Activated CD4-positive, alpha-beta T cell treated with anti-CD3 and anti-CD28 coated beads for 24 hours (primary cell): ENCODE results near the gene SUOX.
"Not testable (repeated sequence)": the region's sequence is repeated elsewhere in the genome, so short reads cannot be mapped to it uniquely, and the experiment has no call there.

ENCODE experiments used
- DNase-seq, 2 donors: peaks; one replicate each; pipeline ENCODE4 v3.0.0-alpha.2; 2020; ENCODE audit warnings: low read depth in 2 of 2

SUOX gene

DNA sequence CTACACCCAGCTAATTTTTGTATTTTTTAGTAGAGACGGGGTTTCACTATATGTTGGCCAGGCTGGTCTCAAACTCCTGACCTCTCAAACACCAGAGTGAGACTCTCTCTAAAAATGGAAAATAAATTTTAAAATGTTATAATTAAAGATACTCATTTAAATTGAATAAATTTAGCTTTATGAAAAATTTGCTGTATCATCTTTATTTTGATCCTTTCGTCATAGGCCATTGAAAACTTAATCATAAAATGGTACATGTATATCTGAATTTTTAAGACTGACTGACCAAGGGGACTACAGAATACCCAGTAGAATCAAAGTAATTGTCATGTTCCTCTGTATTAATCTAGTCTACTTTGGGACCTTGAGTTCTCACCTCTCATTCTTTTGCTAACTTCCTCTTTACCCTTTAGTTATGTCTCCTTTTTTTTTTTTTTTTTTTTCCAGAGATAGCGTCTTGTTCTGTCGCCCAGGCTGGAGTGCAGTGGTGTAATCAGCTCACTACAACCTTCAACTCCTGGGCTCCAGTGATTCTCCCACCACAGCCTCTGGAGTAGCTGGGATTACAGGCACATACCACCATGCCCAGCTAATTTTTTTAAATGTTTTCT is 13.7 kb upstream of the SUOX start:
- no peak for DNase-seq

- DNase-seq, result no peak
Measured at GRCh38 chr12:55984861-55985260, 12.2 kb upstream of the SUOX start.

- DNase-seq, result no peak
Measured at GRCh38 chr12:55985341-55985740, 11.7 kb upstream of the SUOX start.

GRCh38 chr12:55985976-55986375 is 11.1 kb upstream of the SUOX start:
- not testable (repeated sequence) for DNase-seq

DNA sequence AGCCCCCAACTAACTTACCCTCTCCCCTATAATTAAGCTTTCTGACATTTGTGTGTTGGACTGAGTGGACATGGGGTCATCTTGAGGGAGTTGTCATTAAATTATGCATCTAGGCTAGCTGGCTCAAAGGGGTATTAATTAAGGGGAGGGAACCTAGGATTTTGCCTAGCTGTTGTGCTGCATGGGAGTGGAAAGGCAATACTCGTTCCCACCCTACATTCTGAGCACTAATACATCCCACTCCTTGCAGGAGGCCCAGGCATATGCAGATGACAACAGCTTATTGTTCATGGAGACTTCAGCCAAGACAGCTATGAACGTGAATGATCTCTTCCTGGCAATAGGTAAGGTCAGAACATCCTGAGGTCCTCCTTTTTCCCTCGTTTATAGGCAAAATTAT is 6.0 kb upstream of the SUOX start:
- no peak for DNase-seq

- no peak for DNase-seq
Measured at GRCh38 chr12:55993230-55993853, 3.7 kb upstream of the SUOX start.

GRCh38 chr12:55995366-55995765 is 1.7 kb upstream of the SUOX start:
- no peak for DNase-seq

- peak; percentile 38 to 51 for DNase-seq
Measured at GRCh38 chr12:55996201-55996714, 818 bp upstream of the SUOX start.

GRCh38 chr12:55997535-55997859 is 421 bp downstream of the SUOX start:
- DNase-seq, result no peak

- DNase-seq, result not testable (repeated sequence)
Measured at GRCh38 chr12:55999522-55999921, 2.4 kb downstream of the SUOX start.

DNA sequence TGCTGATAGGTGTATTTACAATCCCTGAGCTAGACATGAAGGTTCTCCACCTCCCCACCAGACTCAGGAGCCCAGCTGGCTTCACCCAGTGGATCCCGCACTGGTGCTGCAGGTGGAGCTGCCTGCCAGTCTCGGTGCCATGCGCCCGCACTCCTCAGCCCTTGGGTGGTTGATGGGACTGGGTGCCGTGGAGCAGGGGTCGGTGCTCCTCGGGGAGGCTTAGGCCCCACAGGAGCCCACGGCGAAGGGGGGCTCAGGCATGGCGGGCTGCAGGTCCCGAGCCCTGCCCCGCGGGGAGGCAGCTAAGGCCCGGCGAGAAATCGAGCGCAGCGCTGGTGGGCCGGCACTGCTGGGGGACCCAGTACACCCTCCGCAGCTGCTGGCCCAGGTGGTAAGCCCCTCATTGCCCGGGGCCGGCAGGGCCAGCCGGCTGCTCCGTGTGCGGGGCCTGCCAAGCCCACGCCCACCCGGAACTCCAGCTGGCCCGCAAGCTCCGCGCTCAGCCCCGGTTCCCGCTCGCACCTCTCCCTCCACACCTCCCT is 3.0 kb downstream of the SUOX start:
- DNase-seq, result not testable (repeated sequence)

- DNase-seq, result no peak
Measured at GRCh38 chr12:56001487-56002100, 4.5 kb downstream of the SUOX start.

DNA sequence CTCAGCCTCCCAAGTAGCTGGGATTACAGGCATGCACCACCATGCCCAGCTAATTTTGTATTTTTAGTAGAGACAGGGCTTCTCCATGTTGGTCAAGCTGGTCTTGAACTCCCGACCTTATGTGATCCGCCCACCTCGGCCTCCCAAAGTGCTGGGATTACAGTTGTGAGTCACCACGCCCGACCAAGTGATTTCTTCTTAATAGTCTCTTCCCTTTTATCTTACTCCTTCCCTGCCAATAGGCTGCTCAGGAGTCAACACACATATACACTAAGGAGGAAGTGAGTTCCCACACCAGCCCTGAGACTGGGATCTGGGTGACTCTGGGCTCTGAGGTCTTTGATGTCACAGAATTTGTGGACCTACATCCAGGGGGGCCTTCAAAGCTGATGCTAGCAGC is 6.3 kb downstream of the SUOX start:
- DNase-seq, result not testable (repeated sequence)

DNA sequence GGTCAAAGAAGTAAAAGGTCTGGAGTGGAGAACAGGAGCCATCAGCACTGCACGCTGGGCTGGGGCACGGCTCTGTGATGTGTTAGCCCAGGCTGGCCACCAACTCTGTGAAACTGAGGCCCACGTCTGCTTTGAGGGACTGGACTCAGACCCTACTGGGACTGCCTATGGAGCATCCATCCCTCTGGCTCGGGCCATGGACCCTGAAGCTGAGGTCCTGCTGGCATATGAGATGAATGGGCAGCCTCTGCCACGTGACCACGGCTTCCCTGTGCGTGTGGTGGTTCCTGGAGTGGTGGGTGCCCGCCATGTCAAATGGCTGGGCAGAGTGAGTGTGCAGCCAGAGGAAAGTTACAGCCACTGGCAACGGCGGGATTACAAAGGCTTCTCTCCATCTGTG is 7.1 kb downstream of the SUOX start:
- DNase-seq, result no peak

GRCh38 chr12:56007564-56008559 is 10.8 kb downstream of the SUOX start:
- peak; percentile 59 to 64 for DNase-seq

GRCh38 chr12:56010111-56010570 is 13.1 kb downstream of the SUOX start:
- no peak for DNase-seq

GRCh38 chr12:56011509-56012090 is 14.5 kb downstream of the SUOX start:
- DNase-seq, result no peak

DNA sequence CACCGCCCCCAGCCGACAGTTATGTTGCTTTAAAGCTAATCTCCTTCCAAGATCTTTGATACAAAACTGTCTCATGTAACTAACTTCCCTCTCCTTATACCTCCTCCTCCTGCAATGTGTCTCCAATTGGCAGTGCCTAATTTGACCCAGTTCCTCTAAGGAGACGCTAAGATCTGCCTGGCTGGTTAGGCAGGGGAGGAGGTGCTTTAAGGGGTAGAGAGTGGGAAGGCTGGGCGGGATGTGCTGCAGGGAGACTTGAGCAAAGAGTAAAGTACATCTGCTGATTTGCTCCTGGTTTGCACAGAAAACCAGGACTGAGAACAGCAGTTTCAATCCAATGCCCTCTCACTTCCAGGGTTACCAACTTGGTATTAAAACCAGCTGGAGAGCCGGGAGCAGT is 16.4 kb downstream of the SUOX start:
- DNase-seq, result no peak

DNA sequence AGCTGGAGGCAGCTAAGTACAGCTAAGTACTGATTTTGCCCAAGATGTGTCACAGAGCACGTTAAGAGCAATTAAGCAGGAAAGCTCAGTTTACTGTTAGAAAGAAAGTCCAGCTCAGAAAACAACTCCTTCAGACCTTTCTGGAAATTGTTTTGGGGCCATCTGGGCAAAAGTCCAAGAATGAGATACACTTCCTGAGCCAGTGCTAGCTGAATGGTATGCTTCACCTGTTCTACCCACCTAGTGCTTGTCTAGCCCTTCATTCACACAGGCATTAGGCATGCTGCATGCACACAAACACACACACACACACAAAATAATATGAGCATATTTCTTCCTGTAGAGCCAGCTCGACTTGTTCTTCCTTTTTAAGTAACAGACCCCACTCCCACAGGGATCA is 17.1 kb downstream of the SUOX start:
- DNase-seq, result no peak

- no peak for DNase-seq
Measured at GRCh38 chr12:56017181-56017580, 20.1 kb downstream of the SUOX start.

DNA sequence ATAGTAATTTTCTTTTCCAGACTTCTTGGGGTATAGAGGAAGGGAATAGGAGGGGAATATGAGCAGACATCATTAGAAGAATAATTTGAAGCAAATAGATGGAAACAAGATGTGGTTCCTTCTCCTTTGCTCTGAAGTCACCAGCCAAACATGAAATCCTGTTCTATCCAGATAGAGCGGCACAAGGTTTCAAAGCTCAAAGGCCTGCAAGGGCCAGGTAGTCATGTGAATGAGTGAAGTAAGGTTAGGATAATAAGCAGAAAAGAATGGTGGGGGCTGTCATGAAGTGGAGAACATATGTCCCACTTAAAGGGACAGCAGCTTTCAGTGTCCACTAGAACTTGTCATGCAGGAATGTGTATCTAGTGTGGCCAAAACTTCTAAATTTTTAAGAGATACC is 21.3 kb downstream of the SUOX start:
- DNase-seq, result no peak
